NCI-H1048 (cell line): Measurements from ENCODE around the gene RUSC1.
A peak's percentile ranks its signal among the peaks of the same experiment; 100 is the strongest.

Source experiments
- DNase-seq: peaks from one replicate; lab custom pipeline; 2025; lab: John Stamatoyannopoulos, UW

The RUSC1 gene

GRCh38 chr1:155295942-155296267 lies 24.8 kb upstream of the RUSC1 start:
- DNase-seq = no peak

GRCh38 chr1:155296661-155297060 lies 24.0 kb upstream of the RUSC1 start:
- no peak for DNase-seq

- no peak for DNase-seq
These were observed 23.3 kb upstream of the RUSC1 start for GRCh38 chr1:155297384-155297783.

GRCh38 chr1:155300024-155300423 lies 20.7 kb upstream of the RUSC1 start:
- no peak for DNase-seq

- DNase-seq = no peak
These were observed 20.0 kb upstream of the RUSC1 start for GRCh38 chr1:155300553-155301329.

- no peak for DNase-seq
These were observed 19.3 kb upstream of the RUSC1 start, which contains the start of gene PKLR for GRCh38 chr1:155301342-155301841. Gene PKLR (minus strand): TSS chr1:155301438. CDS start chr1:155301395, 43 bp downstream.

GRCh38 chr1:155304558-155305063 lies 16.1 kb upstream of the RUSC1 start:
- DNase-seq = no peak

- no peak for DNase-seq
These were observed 14.8 kb upstream of the RUSC1 start for GRCh38 chr1:155305881-155306391.

GRCh38 chr1:155307247-155307740 lies 13.4 kb upstream of the RUSC1 start:
- DNase-seq = no peak

GRCh38 chr1:155308493-155309422 lies 11.9 kb upstream of the RUSC1 start, which contains the start of gene FDPS:
Gene FDPS (plus strand): TSS chr1:155308866. CDS start chr1:155309790, 924 bp downstream.
- DNase-seq = peak; percentile 100

GRCh38 chr1:155309423-155310021 lies 11.2 kb upstream of the RUSC1 start:
- no peak for DNase-seq

- no peak for DNase-seq
These were observed 7.4 kb upstream of the RUSC1 start for GRCh38 chr1:155313261-155313660.

GRCh38 chr1:155316922-155317321 lies 3.8 kb upstream of the RUSC1 start:
- DNase-seq = no peak

- DNase-seq = no peak
These were observed 2.6 kb upstream of the RUSC1 start for GRCh38 chr1:155318082-155318481.

GRCh38 chr1:155319536-155319935 lies 1.2 kb upstream of the RUSC1 start:
- no peak for DNase-seq

- DNase-seq = no peak
These were observed 442 bp upstream of the RUSC1 start for GRCh38 chr1:155320252-155320651.

GRCh38 chr1:155321639-155322503 lies 1.2 kb downstream of the RUSC1 start:
- DNase-seq = no peak

GRCh38 chr1:155322571-155322952 lies 1.9 kb downstream of the RUSC1 start:
- DNase-seq = no peak

GRCh38 chr1:155322953-155323728 lies 2.4 kb downstream of the RUSC1 start:
- peak; percentile 81 for DNase-seq

GRCh38 chr1:155323729-155324036 lies 3.0 kb downstream of the RUSC1 start:
- peak; percentile 78 for DNase-seq
